GM12878 (cell line): ENCODE results near the gene MCM9. TPM values are rescaled to one million over a fixed set of nuclear protein-coding genes. Genes with fewer than 3 reads are reported as not detected.

ENCODE experiments used
- ATAC-seq: fragments of 200-7000 bp; cut with Tn5 transposase; 3 replicates; pipeline ENCODE4 v1.9.1; 2020; ENCODE audit warnings: mild to moderate bottlenecking, moderate library complexity
- BruUV-seq: library from RNA; stranded (reverse); fragments of 400-500 nt; replicated peaks from 2 replicates; lab custom pipeline; 2021; lab: Mats Ljungman, UMichigan
- CTCF ChIA-PET: fragments of 300-600 bp; sonication (Branson Sonifier 250); formaldehyde crosslinking; extraction: SDS; loops from one replicate; lab custom pipeline; 2021; ENCODE audit warnings: inconsistent platforms; lab: Yijun Ruan, JAX
- POLR2A ChIA-PET: fragments of 350-600 bp; formaldehyde crosslinking; extraction: SDS; loops from one replicate; lab custom pipeline; 2021; ENCODE audit warnings: inconsistent platforms; lab: Charles Lee
- RAD21 ChIA-PET: fragments of 300-600 bp; sonication (Branson Sonifier 250); formaldehyde crosslinking; loops from one replicate; lab custom pipeline; 2023; ENCODE audit warnings: antibody characterized with exemption; ENCODE audit not compliant: unreplicated experiment; lab: Charles Lee
- SMC1A ChIA-PET: fragments of 300-600 bp; sonication (Branson Sonifier 250); formaldehyde crosslinking; loops from one replicate; lab custom pipeline; 2023; ENCODE audit not compliant: unreplicated experiment, uncharacterized antibody; lab: Charles Lee
- DNase-seq: peaks from one replicate; pipeline ENCODE4 v3.0.0-alpha.2; 2011; ENCODE audit warnings: low read depth, low spot score
- FAIRE-seq: peaks from 3 replicates; lab custom pipeline; 2011; peaks lifted over from hg19 to GRCh38; lab: Jason Lieb, UNC
- H2AFZ ChIP-seq: 2 replicates; pipeline ENCODE4 v1.6.0; 2011; ENCODE audit warnings: low read depth, low read length, control low read depth; ENCODE audit not compliant: control insufficient read depth
- H3K27ac ChIP-seq: 2 replicates; pipeline ENCODE4 v1.5.1; 2011; ENCODE audit warnings: control low read depth; ENCODE audit not compliant: control insufficient read depth, insufficient read depth
- H3K27me3 ChIP-seq, 2 experiments: replicated peaks in 1 of 2; 2 replicates each; pipeline versions ENCODE4 v1.6.0 to v1.6.1; 2011; ENCODE audit warnings: low read length in 1 of 2; ENCODE audit not compliant: control insufficient read depth in 2 of 2, insufficient read depth in 2 of 2
- H3K36me3 ChIP-seq, 2 experiments: 2 replicates each; pipeline ENCODE4 v1.5.1; 2011; ENCODE audit warnings: low read length in 1 of 2; ENCODE audit not compliant: control insufficient read depth in 2 of 2, insufficient read depth in 2 of 2
- H3K4me1 ChIP-seq: 2 replicates; pipeline ENCODE4 v1.6.1; 2011; ENCODE audit warnings: mild to moderate bottlenecking, low read length, moderate library complexity, mixed read lengths; ENCODE audit not compliant: control insufficient read depth, insufficient read depth
- H3K4me2 ChIP-seq: 2 replicates; pipeline ENCODE4 v1.6.0; 2011; ENCODE audit warnings: control low read depth; ENCODE audit not compliant: control insufficient read depth, insufficient read depth
- H3K4me3 ChIP-seq: fragments of 200-600 bp; sonication (generic); 2 replicates; pipeline ENCODE4 v1.5.1; 2016
- H3K79me2 ChIP-seq: 2 replicates; pipeline ENCODE4 v1.6.0; 2011; ENCODE audit warnings: low read length; ENCODE audit not compliant: control insufficient read depth, insufficient read depth
- H3K9ac ChIP-seq: 2 replicates; pipeline ENCODE4 v1.8.0; 2011; ENCODE audit warnings: low read length, control low read depth, mixed read lengths; ENCODE audit not compliant: control insufficient read depth, insufficient read depth
- H3K9me3 ChIP-seq: replicated peaks from 3 replicates; pipeline ENCODE4 v1.5.1; 2011; ENCODE audit warnings: mild to moderate bottlenecking, low read length; ENCODE audit not compliant: control insufficient read depth, insufficient read depth
- H4K20me1 ChIP-seq: 2 replicates; pipeline ENCODE4 v1.6.0; 2011; ENCODE audit not compliant: control insufficient read depth, insufficient read depth
- CREM ChIP-seq: IDR thresholded peaks from 2 replicates; pipeline ENCODE4 v1.6.1; 2014; ENCODE audit warnings: antibody characterized with exemption, low read depth
- FOS ChIP-seq: IDR thresholded peaks from 3 replicates; pipeline ENCODE4 v1.6.1; 2011; ENCODE audit warnings: borderline replicate concordance; ENCODE audit not compliant: insufficient read length; ENCODE audit errors: extremely low read depth
- FOXM1 ChIP-seq: IDR thresholded peaks from 2 replicates; pipeline ENCODE4 v1.6.1; 2012; ENCODE audit warnings: low read depth, mild to moderate bottlenecking, inconsistent platforms, low read length, moderate library complexity
- HDAC2 ChIP-seq: fragments of 200-600 bp; sonication (generic); IDR thresholded peaks from 2 replicates; pipeline ENCODE4 v1.6.1; 2017
- IKZF1 ChIP-seq: fragments of 450-650 bp; conservative IDR thresholded peaks from 2 replicates; pipeline ENCODE4 v1.6.1; 2017; ENCODE audit warnings: antibody characterized with exemption, mild to moderate bottlenecking
- JUND ChIP-seq: IDR thresholded peaks from 2 replicates; pipeline ENCODE4 v1.6.1; 2012; ENCODE audit warnings: low read depth, mild to moderate bottlenecking, low read length, improper control_type of control experiment, moderate library complexity
- KLF5 ChIP-seq: fragments of 450-650 bp; IDR thresholded peaks from 2 replicates; pipeline ENCODE4 v1.6.1; 2014; ENCODE audit warnings: mild to moderate bottlenecking; ENCODE audit not compliant: partially characterized antibody
- POLR2AphosphoS2 ChIP-seq: IDR thresholded peaks from 2 replicates; pipeline ENCODE4 v1.6.1; 2011; ENCODE audit warnings: low read depth, mild to moderate bottlenecking, low read length, improper control_type of control experiment, moderate library complexity
- RAD21 ChIP-seq: IDR thresholded peaks from 2 replicates; pipeline ENCODE4 v1.6.1; 2011; ENCODE audit warnings: mild to moderate bottlenecking, low read depth, low read length, moderate library complexity; ENCODE audit not compliant: insufficient read depth
- REST ChIP-seq: IDR thresholded peaks from 2 replicates; pipeline ENCODE4 v1.6.1; 2012; ENCODE audit warnings: mild to moderate bottlenecking, low read depth, low read length
- SMARCA5 ChIP-seq: fragments of 450-650 bp; IDR thresholded peaks from 2 replicates; pipeline ENCODE4 v1.6.1; 2017; ENCODE audit warnings: mild to moderate bottlenecking
- SMC3 ChIP-seq: IDR thresholded peaks from 2 replicates; pipeline ENCODE4 v1.6.1; 2011; ENCODE audit warnings: low read length, improper control_type of control experiment, borderline replicate concordance
- SREBF1 ChIP-seq: IDR thresholded peaks from 2 replicates; pipeline ENCODE4 v1.6.1; 2012; ENCODE audit warnings: mild to moderate bottlenecking, low read length
- USF1 ChIP-seq: IDR thresholded peaks from 2 replicates; pipeline ENCODE4 v1.6.1; 2011; ENCODE audit warnings: borderline replicate concordance, low read depth, mild to moderate bottlenecking, moderate library complexity, mixed read lengths, low read length; ENCODE audit not compliant: insufficient read depth; ENCODE audit errors: extremely low read length
- YY1 ChIP-seq: IDR thresholded peaks from 2 replicates; pipeline ENCODE4 v1.6.1; 2011; ENCODE audit warnings: low read depth, mild to moderate bottlenecking, low read length
- ZNF274 ChIP-seq: IDR thresholded peaks from one replicate; pipeline ENCODE4 v1.8.0; 2011; ENCODE audit not compliant: insufficient read length, insufficient read depth
- ZNF622 ChIP-seq: fragments of 450-650 bp; IDR thresholded peaks from 2 replicates; pipeline ENCODE4 v1.6.1; 2017; ENCODE audit warnings: mild to moderate bottlenecking, inconsistent platforms
- WGBS: methylation state at CpG from one replicate; pipeline ENCODE4 v1.1.6; 2016; ENCODE audit warnings: low lambda C conversion rate; ENCODE audit not compliant: insufficient replicate concordance, insufficient coverage; ENCODE audit errors: missing lambda C conversion rate; 5-methylcytosine and 5-hydroxymethylcytosine counted together
- in situ Hi-C: fragments of 300-500 bp; cut with MboI; formaldehyde crosslinking; loops from 9 replicates; pipeline ENCODE4 v1.14.3; 2018; ENCODE audit warnings: mixed read lengths
- intact Hi-C: fragments of 100-400 bp; cut with micrococcal nuclease; formaldehyde crosslinking; loops from one replicate; pipeline ENCODE4 v1.14.2; 2022; ENCODE audit not compliant: unreplicated experiment
- polyA plus RNA-seq, 11 experiments: library from polyadenylated mRNA; depleted of rRNA in 4 of 11; unstranded in 6 of 11; stranded (reverse) in 5 of 11; fragments of >200 nt; fragmentation: Nextera tagmentation in 4 of 11; fragmentation: Illumina TruSeq in 1 of 11; extraction: Ambion mirVana in 4 of 11; extraction: Trizol in 1 of 11; gene quantifications; 1 replicate in 1 of 11; 2 replicates in 10 of 11; pipeline versions ENCODE4 v1.2.1 to v1.2.3, GENCODE V29; 2011 to 2016; ENCODE audit warnings: inconsistent platforms in 2 of 11, missing spikeins in 2 of 11, low read depth in 1 of 11
- total RNA-seq, 4 experiments: library from RNA; depleted of rRNA in 3 of 4; stranded (reverse); fragments of >200 nt in 3 of 4; fragmentation: Illumina TruSeq in 1 of 4; extraction: Trizol in 1 of 4; gene quantifications; 2 replicates each; pipeline versions ENCODE4 v1.2.1 to v1.2.3, GENCODE V29; 2013 to 2021
- TF ChIP-seq, protein P1 (sequence below): fragments of 450-650 bp; IDR thresholded peaks from 2 replicates; pipeline ENCODE4 v1.6.1; 2017; ENCODE audit warnings: mild to moderate bottlenecking, moderate library complexity

Gene MCM9
- total and polyA plus RNA-seq, 10 of the 15 experiments (the other 5 are each of a cell fraction or from before 2014, with no cell fraction given), result 3.4 to 18.5 (median 9.7) TPM

DNA sequence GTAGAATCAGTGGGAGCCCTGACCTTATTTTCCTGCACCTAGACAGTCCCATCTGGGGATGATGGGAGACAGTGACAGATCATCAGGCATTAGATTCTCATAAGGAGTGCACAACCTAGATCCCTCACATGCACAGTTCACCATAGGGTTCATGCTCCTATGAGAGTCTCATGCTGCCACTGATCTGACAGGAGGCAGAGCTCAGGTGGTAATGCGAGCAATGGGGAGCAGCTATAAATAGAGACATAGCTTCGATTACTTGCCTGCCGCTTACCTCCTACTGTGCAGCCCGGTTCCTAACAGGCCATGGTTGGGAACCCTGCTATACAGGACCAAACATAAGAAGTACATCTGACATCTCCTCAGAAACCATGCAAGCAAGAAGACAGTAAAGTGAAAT lies 72.5 kb downstream of the MCM9 start:
- Histone ChIP-seq H3K27me3 (no peaks in the 10 kb centered on the region), H3K27ac (no peak overlapping the region), H4K20me1 (no peaks in the 10 kb centered on the region), H3K9ac (no peak overlapping the region), H3K36me3 (0 out of 4 replicates have a peak, but pooled peaks cover 2% of the 10 kb centered on the region in 2 experiments), H3K79me2 (no peaks in the 10 kb centered on the region; the same call in 1 of the 2 replicates), H2AFZ (no peak overlapping the region), H3K4me3 (no peak overlapping the region), H3K4me1 (no peaks in the 10 kb centered on the region), H3K4me2 (no peak overlapping the region), H3K9me3 (peaks cover 5% of the 10 kb centered on the region; the same call in 2 of the 3 replicates)
- no TSS peak for BruUV-seq
- intact Hi-C loops, result no loop called here
- RAD21 ChIA-PET, result no interaction called here
- DNase-seq, result no peak
- CTCF ChIA-PET, result no interaction called here
- SMC1A ChIA-PET, result interaction anchor here (1.4 kb wide), 1 partner anchor 20 kb away, joined by 5 read pairs; no protein-coding TSS in a partner anchor
- POLR2A ChIA-PET, result no interaction called here
- TF ChIP-seq HDAC2, result no peak
- no peak for TF ChIP-seq SREBF1
- TF ChIP-seq USF1, result no peak
- no peak for TF ChIP-seq RAD21
- no peak for TF ChIP-seq POLR2AphosphoS2
- no peak for TF ChIP-seq SMC3
- no peak for TF ChIP-seq CREM
- TF ChIP-seq KLF5, result no peak
- TF ChIP-seq, protein P1, sequence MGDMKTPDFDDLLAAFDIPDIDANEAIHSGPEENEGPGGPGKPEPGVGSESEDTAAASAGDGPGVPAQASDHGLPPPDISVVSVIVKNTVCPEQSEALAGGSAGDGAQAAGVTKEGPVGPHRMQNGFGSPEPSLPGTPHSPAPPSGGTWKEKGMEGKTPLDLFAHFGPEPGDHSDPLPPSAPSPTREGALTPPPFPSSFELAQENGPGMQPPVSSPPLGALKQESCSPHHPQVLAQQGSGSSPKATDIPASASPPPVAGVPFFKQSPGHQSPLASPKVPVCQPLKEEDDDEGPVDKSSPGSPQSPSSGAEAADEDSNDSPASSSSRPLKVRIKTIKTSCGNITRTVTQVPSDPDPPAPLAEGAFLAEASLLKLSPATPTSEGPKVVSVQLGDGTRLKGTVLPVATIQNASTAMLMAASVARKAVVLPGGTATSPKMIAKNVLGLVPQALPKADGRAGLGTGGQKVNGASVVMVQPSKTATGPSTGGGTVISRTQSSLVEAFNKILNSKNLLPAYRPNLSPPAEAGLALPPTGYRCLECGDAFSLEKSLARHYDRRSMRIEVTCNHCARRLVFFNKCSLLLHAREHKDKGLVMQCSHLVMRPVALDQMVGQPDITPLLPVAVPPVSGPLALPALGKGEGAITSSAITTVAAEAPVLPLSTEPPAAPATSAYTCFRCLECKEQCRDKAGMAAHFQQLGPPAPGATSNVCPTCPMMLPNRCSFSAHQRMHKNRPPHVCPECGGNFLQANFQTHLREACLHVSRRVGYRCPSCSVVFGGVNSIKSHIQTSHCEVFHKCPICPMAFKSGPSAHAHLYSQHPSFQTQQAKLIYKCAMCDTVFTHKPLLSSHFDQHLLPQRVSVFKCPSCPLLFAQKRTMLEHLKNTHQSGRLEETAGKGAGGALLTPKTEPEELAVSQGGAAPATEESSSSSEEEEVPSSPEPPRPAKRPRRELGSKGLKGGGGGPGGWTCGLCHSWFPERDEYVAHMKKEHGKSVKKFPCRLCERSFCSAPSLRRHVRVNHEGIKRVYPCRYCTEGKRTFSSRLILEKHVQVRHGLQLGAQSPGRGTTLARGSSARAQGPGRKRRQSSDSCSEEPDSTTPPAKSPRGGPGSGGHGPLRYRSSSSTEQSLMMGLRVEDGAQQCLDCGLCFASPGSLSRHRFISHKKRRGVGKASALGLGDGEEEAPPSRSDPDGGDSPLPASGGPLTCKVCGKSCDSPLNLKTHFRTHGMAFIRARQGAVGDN, result no peak
- no peak for TF ChIP-seq ZNF274
- no peak for TF ChIP-seq SMARCA5
- no peak for TF ChIP-seq JUND
- TF ChIP-seq ZNF622, result no peak
- TF ChIP-seq YY1, result no peak
- no peak for TF ChIP-seq REST
- TF ChIP-seq FOXM1, result no peak
- TF ChIP-seq IKZF1, result no peak
- TF ChIP-seq FOS, result no peak
- WGBS, result 80% methylated on average over 4 of the region's 4 CpGs
- in situ Hi-C loops, result no loop called here
- FAIRE-seq, result no peak
- ATAC-seq, result no peak
